Islet precursor cell (in vitro differentiated cells): Measurements from ENCODE around the gene RIMBP2.
"Not testable (repeated sequence)": the region's sequence is repeated elsewhere in the genome, so short reads cannot be mapped to it uniquely, and the experiment has no call there.

Experiments
- DNase-seq: peaks from one replicate; pipeline ENCODE4 v3.0.0-alpha.2; 2018

The RIMBP2 gene

DNA sequence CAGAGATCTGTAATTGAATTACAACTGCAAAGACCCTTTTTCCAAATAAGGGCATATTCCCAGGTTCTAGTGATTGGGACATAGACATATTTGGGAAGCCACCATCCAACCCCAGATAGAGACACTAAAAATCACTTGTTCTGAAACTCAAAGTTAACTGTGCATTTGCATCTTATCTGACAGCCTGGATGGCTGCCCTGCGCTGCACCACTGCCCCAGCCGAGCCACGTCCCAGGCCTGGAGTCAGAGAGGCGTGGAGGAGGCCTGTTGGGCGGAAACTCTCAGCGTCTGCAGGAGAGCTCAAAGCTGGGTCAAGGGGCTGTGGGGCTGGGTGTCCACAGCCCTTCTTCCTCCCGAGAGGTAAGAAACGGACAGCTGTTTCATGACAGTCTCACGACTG, 124.4 kb downstream of the RIMBP2 start:
- DNase-seq, result no peak

DNA sequence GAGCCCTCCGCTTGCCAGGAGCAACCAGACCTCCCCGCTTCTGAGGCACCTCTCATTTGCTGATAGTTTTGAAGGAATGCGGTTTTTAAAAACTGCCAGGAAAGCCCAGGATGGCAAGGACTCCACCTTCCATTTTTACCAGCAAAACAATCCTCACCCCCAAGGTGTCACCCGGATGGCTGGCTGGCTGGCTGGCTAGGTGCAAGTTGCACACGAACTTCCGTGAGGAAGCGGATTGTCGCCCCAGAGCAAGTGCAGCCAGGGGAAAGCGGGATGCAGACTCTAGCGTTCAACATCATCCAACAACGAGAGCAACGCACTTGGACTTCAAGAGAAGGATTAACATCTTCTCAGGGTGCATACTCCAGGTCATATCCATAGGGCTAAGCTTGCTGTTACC, 125.4 kb downstream of the RIMBP2 start:
- DNase-seq, result no peak

DNA sequence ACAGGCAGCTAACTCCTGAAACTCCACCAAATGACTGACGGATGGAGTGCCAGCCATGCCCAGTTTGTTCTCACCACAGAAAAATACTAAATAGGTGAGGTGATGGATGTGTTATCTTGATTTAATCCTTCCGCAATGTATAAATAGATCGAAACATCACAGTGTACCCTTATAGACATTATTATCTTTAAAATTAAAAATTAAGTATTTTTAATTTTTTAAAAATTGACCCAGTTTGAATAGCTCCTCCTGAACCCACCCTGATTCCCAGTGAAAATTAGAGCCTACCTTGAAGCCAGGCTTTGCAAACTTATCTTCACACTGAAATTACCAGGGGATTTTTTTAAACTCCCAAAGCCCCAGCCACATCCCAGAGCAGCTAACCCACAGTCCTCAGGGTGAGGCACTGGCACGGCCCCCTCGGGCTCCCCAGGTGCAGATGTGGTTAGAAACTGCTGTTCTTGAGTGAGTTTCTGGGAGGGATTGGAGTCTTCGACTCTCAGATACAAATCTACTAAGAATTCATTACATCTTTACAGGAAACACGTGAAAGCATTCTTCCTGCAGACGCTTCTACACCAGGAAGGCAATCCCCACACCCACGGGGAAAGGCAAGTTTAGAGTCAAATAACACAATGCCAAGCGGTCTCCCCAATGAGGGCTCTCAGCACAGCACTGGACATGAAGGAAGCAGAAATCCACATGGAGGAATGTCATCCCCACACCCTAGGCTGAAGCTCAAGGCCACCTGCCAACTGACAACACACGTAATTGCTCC, 126.4 kb downstream of the RIMBP2 start:
- no peak for DNase-seq

DNA sequence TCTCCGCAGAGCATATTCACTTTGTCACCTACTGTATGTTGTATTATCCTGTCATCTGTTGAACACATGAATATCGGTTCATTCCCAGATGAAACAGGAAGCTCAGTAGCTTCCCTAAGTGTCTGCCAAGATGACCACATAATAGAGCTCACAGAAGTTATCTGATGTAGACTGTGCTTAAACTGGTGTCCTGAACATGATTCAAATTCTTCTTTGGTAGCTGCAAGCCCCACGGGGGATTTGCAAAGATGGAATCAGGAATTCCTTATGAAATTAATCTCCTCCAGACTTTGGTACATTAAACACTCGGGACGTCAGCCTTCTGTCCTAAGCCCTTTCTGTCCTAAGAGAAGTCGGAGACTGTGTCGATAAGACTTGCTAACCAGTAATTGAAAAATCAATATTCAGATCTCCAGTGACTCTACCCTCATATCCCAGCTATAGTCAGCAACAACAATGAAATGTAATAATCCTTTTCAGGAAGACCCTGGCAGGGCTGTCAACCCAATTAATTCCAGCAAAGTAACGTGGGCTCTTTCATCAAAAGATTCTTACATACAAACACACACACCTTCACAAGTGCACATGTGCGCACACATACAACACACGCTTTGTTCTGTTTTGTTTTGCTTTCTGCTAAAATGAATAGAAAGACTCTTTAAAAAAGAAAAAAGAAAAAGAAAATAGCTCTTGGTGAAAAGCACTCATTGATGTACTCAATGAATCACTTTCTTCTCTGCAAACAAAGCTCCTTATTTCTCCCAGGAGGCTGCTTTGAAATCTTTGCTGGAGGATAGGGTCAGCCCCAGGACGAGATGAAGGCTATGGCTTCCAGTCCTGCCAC, 127.2 kb downstream of the RIMBP2 start:
- DNase-seq, result peak; percentile 43

DNA sequence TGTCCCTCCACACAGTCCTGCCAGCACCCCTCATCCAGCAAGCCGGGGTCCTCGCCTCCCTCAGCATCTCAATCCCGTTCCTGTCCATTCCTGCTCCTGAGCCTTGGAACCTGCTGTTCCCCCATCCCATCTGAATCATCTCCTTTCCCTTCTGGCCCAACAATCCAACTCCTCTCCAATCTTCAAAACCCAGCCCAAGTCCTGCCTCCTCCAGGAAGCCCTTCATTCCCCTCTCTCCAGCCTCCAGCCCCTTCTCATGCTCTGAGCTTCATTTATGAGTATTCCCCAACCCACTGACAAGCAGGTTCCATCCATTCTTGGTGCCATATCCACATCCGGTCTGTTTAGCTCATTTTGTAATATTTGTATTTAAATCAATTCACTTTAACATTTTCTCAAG, 128.1 kb downstream of the RIMBP2 start:
- DNase-seq, result no peak

DNA sequence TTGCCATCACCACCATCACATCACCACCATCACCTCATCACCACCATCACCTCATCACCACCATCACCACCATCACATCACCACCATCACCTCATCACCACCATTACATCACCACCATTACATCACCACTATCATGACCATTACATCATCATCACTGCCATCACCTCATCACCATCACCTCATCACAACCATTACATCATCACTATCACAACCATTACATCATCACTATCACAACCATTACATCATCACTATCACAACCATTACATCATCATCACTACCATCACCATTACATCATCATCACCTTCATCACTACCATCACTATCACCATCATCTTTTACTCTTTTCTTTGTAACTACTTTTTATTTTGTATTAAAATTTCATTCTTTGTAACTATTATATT, 131.6 kb downstream of the RIMBP2 start:
- DNase-seq, result not testable (repeated sequence)

DNA sequence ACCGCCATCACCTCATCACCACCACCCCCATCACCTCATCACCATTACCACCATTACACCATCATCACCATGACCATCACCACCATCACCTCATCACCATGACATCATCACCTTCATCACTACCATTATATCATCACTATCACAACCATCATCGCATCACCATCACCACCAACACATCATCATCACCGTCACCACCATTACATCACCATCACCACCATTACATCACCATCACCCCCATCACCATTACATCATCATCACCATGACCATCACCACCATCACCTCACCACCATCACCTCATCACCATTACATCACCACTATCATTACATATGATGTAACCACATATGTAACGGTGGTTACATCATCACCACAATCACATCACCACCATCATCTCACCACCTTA, 132.3 kb downstream of the RIMBP2 start:
- DNase-seq, result no peak

DNA sequence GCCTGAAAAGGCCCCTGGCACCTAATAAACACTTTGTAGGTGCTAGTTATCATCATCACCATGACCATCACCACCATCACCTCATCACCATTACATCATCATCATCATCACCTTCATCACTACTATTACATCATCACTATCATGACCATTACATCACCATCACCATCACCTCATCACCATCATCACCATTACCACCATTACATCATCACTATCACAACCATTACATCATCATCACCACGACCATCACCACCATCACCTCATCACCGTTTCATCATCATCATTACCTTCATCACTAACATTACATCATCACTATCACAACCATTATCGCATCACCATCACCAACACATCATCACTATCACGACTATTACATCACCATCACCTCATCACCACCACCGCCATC, 132.8 kb downstream of the RIMBP2 start:
- DNase-seq, result no peak

DNA sequence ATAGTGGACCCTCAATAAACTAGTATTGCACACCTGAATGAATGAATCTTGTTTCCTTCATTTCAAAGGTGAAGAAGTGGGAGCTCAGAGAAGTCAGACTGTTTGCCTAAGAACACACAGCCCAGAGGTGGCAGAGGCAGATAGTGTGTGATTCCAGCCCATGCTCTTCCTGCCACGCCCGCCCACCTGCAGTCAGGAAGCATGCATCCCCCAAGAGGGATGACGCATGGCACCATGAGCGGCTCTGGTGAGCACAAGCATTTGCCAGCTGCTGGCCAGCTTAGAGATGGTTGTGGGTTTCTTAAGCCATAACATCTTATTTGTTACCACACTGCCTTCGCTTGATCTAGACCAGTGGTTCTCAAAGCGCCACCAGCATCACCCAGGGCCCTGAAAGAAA, 133.8 kb downstream of the RIMBP2 start:
- DNase-seq, result no peak

DNA sequence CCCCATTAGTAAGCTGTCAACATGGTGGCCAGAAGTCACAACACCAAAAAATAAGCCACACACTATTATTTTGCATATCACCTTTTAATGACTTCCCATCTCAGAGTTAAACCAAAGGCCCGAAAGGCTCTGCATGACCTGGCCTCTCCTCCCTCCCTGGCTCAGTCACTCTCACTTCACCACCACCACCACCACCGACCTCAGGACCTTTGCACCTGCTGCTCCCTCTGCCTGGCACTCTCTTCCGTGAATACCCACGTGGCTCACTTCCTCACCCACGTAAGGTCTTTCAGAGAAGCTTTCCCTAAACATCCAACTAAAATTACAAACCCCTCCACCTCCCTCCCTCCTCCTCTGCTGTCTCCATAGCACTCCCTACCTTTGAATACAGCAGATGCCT, 134.3 kb downstream of the RIMBP2 start:
- no peak for DNase-seq

DNA sequence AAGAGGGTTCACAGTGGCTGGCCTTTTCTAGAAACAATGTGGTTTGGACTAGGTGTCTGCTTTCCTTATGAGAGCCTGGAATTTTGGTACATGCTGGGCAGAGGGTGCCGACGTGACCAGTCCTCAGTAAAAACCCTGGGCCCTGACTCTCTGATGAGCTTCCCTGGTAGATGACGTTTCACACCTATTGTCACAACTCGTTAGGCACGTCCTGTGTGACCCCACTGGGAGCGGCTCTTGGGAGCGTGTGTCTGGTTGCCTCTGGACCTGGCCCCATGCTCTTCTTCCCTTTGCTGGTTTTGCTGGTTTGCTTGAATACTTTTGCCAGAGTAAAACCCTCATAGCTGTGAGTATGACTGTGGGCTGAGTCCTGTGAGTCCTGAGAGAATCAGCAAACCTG, 136.9 kb downstream of the RIMBP2 start:
- DNase-seq, result no peak

DNA sequence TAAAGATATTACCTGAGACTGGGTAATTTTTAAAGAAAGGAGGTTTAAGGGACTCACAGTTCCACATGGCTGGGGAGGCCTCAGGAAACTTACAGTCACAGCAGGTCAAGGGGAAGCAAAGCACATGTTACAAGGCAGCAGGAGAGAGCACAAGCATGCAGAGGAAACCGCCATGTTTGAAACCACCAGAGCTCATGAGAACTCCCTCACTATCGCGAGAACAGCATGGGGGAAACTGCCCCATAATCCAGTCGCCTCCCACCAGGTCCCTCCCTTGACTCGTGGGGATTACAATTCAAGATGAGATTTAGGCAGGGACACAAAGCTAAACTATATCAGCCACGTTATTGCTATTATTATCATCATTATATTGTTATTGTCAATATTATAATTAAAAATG, 138.7 kb downstream of the RIMBP2 start:
- no peak for DNase-seq

DNA sequence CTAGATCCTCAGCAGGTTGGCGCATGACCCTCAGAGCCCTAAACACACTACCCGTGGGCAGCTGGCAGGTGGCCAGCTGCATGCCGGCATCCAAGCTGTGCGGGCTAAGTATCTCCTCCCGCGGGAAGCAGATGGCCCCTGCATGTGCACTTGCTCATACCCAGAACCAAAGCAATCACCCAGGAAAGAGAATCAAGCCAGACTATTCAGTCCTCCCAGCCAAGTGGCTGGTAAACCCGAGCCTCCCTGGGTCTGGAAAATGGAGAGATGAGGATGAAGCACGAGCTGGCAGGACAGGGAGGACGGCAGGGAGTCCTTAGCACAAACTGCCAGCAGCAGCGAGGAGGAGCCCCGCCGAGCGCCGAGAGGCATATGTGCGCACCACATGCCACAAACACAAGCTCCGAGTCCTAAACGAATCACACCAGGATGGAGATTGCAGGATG, 139.7 kb downstream of the RIMBP2 start:
- no peak for DNase-seq

DNA sequence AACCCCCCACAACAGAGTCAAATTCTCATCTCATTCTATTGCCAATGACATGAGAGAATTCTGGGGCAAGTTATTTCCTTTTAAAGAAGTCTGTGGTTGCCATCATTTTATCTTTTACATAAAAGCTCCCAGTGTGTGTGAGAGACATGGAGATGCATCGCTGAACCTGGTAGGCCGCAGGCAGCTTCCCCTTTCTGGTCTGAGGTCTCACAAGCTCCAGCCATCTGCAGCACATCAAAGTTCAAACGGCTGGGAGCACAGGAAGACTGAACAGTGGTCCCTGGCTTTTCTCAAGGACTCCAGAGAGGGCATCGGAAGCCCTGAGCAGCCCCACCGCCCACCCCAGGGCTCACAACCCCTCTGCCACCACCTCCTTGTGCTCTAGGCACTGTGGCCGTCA, 141.7 kb downstream of the RIMBP2 start:
- no peak for DNase-seq

DNA sequence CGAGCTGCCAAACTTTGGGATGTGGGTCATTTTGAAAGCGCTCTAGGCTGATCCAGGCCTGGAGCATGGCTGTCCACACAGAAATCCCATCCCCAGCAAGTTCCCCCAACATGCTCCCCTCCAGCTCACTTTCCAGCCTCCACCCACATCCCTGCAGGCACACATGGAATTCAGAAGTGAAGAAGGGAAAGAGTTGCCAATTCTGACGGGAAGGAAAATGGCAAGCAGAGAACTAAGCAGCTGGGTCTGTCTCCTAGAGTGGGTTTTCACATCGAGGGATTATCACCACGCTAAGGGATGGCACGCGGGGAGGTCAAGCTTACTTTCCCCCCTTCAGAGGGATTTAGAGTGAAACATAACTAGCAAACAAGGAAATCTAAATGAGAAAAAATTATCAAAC, 142.3 kb downstream of the RIMBP2 start:
- no peak for DNase-seq

DNA sequence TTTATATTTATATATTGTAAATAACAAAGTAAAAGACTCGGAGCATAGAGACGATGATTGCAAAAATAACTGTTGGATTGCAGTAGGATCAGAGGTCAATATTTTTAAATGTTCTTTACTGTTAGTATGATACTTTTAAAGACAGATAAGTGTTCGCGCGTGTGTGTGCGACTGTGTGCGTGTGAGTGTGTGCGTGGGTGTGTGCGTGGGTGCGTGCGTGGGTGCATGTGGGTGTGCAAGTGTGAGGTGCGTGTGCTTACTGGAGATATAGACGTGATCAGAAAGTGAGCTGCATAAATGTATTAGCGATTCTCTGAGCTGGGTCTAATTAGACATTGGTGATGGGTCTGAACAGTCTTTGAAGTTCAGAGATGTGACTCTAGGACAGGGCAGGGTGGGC, 142.9 kb downstream of the RIMBP2 start:
- no peak for DNase-seq

DNA sequence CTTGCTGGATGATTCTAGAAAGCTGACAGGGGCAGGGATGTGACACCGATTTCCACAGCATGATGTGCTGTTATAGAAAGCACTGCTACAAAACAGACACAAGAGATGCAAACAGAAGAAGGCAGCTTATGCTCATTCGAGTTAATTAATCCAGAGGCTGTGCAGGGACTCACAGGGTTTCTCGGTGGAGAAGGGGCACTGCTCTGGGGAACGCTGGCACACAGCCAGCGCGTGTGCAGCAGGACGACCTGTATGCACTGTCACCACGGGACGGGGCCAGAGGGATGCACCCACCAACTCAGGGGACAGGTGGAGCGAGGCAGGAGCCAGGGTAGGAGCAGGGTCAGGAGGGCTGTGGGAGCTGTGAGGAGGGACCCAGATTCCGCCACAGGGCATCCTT, 143.5 kb downstream of the RIMBP2 start:
- no peak for DNase-seq

DNA sequence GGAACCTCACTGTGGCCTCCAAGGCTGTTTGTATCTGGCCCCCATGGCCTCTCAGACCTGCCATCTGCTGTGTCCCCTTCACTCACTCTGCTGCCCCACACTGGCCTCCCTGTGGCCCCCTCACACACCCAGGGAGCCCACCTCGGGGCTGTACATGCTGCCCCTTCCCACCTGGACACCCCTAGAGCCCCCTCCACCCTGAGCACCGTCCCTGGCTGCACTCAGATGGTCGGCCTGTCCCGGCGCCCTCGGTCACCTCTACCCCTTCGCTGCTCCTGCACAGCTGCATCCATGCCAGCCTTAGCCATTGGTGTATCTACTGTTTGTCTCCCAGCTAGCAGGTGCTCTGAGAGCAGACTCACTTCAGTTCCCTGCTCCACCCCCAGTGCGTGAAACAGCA, 144.4 kb downstream of the RIMBP2 start:
- DNase-seq, result no peak

DNA sequence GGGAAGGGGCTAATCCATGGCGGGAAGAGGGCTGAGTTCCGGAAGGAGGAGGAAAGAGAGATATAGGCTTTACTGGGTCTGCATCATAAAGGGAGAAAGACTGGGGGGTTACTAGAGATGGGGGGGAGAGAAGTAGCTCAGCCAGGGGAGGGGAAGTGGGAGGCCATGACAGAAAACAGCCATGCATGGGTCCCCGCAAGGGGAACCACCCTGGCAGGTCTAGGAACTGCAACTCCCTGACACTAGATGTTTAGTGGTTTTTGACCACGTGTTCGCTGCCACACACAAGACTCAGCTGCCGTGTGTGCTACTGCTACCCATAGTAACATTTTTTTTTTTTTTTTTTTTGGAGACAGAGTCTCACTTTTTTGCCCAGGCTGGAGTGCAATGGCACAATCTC, 145.0 kb downstream of the RIMBP2 start:
- DNase-seq, result no peak

DNA sequence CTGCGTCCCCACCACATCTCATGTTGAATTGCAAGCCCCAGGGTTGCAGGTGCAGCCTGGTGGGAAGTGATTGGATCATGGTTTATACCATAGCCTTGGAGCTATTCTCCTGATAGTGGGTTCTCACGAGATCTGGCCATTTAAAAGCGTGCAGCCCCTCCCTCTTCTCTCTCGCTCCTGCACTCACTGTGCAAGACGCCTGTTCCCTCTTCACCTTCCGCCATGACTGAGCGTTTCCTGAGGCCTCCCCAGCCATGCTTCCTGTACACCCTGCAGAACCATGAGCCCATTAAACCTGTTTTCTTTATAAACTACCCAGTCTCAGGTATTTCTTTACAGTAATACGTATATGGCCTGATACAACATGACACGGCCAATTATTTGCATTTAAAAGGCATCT, 146.6 kb downstream of the RIMBP2 start:
- DNase-seq, result no peak

DNA sequence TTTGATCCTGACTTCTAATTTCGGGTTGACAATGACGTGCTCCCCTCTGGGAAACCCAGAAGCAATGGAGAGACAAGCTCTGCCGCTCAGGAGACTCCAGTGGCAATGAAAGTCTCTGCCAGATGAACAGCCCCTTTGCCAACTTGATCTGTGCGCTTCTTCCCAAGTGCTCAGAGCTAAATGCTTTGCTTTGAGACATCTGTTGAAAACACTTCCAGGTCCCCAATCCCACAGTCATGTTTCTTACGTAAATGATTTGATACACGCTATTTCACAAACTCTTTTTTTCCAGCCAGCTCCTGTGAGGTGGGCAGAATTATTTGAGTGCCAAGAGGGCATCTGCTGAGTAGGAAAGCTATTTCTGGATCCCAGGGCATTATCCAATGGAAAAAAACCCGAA, 147.6 kb downstream of the RIMBP2 start:
- no peak for DNase-seq

DNA sequence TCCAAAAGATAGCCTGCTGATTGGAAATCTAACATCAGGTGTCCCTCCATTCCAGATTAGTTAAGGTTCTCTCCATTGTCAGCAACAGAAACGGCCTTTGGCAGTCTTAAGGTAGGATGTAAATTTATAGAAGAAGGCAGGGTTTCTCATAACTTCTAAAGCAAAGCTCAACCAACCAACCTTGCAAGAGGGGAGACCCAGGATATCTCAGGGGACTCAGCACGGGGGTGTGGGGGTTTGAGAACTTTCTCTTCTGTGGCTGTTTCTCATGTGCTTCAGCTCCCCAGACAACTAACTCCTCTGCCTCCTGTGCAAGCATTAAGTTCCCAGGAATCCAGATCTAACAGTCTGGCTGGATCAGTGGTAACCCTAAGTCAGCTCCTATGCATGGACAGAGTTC, 148.1 kb downstream of the RIMBP2 start:
- no peak for DNase-seq

DNA sequence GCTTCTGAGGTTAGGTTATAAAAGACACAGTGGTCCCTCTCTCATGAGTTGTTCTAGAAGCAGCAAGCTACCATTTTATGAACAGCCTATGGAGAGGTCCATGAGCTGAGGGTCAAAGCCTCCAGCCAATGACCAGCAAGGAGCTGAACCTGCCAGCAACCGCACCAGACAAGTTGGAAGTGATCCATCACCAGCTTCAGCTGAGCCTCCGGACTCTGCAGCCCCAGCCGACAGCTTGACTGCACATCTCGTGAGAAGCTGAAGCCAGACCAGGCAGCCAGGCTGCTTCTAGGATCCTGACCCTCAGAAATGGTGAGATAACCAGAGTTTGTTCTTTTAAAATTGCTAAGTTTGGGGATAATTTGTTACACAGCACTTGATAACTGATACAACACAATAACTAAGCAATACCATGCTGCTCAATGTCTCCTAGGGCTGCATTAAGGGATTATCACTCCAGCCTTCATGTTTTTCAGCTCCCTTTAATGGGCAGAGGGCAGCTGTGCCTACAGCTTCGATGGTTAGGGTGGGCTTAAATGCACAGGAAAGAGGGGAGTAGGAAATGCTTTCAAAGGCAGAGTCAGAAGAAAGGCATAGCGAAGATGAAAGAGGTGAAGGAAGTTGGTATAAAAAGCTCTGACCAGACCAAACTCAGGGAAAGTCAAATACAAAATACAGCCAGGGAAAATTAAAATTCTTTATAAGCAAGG, 149.5 kb downstream of the RIMBP2 start:
- no peak for DNase-seq

DNA sequence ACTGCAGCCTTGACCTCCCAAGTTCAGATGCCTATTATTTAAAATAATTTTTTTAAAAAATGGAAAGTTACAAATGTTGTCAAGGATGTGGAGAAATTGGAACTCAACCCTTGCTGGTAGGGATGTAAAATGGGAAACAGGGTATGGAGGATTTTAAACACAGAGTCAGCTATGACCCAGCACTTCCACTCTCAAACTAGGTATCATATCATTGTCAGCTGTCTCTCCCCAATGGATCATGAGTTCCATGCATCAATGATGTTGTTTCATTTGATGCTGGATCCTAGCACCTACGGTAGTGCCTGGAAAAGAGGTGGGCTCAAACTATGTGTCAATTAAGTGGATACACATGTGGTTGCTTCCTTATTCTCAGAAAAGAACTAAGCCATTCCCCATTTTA, 150.9 kb downstream of the RIMBP2 start:
- no peak for DNase-seq
